Measurements from ENCODE around the gene BMP15. TPM values are rescaled to one million over a fixed set of nuclear protein-coding genes. Genes with fewer than 3 reads are reported as not detected.

Gene BMP15
- not detected for total RNA-seq

DNA sequence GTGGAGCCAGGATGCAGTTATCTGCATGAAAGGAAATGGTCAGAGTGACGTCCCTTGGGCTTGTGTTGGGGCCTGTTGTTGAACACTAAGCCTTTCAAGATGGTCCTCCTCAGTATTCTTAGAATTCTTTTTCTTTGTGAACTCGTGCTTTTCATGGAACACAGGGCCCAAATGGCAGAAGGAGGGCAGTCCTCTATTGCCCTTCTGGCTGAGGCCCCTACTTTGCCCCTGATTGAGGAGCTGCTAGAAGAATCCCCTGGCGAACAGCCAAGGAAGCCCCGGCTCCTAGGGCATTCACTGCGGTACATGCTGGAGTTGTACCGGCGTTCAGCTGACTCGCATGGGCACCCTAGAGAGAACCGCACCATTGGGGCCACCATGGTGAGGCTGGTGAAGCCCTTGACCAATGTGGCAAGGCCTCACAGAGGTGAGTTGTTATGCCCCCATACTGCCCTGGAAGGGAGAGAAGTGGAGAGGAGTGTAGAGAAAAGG is at the start of gene BMP15:
BMP15 (plus strand) TSS at position 51 of the 492 bp plus-strand sequence; CDS start at position 100, 49 bp downstream.
- no peaks in the 10 kb centered on the region for H3K9me3 Mint-ChIP-seq
- no peak within 1 kb of the TSS for H3K4me3 Mint-ChIP-seq
- no peaks in the 10 kb centered on the region for H3K36me3 Mint-ChIP-seq (ENCODE audit: low read depth)
- ChIA-PET CTCF (no interaction called here), POLR2A (no interaction called here)
- no peaks in the 10 kb centered on the region for H3K27me3 Mint-ChIP-seq
- no peak for DNase-seq
- H3K27ac Mint-ChIP-seq: no peak within 1 kb of the TSS
- peaks cover 16% of the 10 kb centered on the region for H3K4me1 Mint-ChIP-seq

DNA sequence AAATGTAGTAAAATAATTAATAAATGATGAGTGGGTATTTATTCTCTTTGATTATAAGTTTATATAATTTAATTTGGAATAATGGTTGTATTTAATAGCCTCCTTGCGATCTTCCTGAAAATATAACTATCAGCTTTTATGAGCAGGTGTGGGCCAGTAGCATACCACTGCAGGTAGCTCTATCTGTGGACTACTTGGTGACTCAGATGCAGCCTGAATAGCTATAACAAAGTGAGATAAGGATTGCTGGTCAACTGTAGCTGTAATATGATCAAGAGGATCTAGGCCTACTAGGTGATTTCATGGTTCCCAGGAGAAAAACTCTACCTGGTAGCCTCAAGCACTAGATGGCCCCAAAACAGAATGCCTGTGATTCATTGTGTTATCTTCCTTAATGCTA is 47.1 kb upstream of the BMP15 start:
- CTCF ChIA-PET: no interaction called here
- POLR2A ChIA-PET: no interaction called here
- Mint-ChIP-seq H3K9me3 (no peaks in the 10 kb centered on the region), H3K4me1 (no peaks in the 10 kb centered on the region), H3K4me3 (no peak overlapping the region), H3K36me3 (ENCODE audit: low read depth) (no peaks in the 10 kb centered on the region), H3K27me3 (no peaks in the 10 kb centered on the region), H3K27ac (no peak overlapping the region)
- DNase-seq: no peak

DNA sequence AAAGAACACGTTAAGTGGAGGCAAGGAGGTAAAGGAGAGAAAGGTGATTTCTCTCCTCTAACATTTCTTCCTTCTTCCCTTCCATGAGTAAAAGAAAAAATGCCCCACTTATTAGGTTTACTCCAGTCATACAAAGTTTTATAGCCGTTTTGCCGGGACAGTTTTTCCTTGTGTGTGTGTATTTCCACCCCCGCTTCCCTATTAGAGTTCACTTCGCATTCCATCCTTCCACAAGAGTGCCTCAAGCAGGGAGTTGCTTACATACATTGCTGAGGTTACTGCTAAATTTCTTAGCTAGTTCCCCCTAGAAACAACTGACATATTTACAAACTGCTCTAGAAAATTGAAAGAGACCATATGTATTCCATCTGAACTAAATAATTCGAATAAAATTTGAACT is 45.2 kb upstream of the BMP15 start:
- ChIA-PET CTCF (no interaction called here), POLR2A (no interaction called here)
- Mint-ChIP-seq H3K4me1 (no peaks in the 10 kb centered on the region), H3K36me3 (ENCODE audit: low read depth) (no peaks in the 10 kb centered on the region), H3K27ac (no peak overlapping the region), H3K9me3 (no peaks in the 10 kb centered on the region), H3K27me3 (no peaks in the 10 kb centered on the region), H3K4me3 (no peak overlapping the region)
- DNase-seq: no peak

DNA sequence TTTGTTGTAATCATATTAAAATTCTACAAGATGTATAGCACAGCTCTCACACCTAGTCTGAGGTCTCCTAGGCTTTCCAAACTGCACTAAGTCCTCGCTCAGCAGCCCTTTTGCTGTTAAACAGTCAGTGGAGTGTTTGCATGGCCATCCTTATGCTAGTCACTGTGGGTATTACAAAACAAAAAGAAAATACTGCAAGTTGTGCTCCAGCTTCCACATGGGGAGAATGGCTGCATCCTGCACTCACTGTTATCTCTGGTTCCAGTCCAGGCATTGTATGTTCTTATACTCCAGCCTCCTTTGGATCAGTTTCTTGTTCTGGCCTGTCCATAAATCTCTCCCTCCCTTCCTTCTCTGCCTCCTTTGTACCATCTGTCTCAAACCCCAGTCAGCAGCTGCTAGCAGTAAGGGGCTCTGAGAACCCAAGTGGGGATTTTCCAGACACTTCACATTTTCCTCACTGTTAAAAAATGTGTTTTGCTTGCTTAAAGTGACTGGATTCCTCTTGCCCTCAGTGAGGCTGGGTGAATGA is 38.5 kb upstream of the BMP15 start:
- no peak overlapping the region for H3K27ac Mint-ChIP-seq
- no peak for DNase-seq
- no peaks in the 10 kb centered on the region for H3K4me1 Mint-ChIP-seq
- CTCF ChIA-PET: no interaction called here
- POLR2A ChIA-PET: no interaction called here
- H3K27me3 Mint-ChIP-seq: no peaks in the 10 kb centered on the region
- H3K36me3 Mint-ChIP-seq (ENCODE audit: low read depth): no peaks in the 10 kb centered on the region
- no peaks in the 10 kb centered on the region for H3K9me3 Mint-ChIP-seq
- no peak overlapping the region for H3K4me3 Mint-ChIP-seq

DNA sequence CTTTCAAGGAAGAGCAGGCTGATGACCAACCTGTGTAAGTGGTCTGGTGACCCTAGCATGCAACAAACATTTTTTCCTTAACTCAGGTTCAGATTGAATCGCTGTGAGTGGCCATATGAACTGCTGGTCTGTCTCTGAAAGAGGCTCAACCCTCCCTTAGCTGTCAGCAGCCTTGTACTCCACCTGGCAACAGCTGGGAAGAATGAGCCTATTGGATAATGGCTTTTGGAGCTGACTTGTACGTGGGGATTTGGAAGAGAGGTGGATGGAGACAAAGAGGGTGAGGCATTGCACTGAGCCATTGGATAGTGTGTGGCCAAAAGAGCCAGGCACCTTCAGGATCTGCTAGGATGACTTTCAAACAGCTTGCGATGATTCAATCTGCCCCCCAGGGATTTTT is 35.7 kb upstream of the BMP15 start:
- DNase-seq: no peak
- Mint-ChIP-seq H3K4me1 (no peaks in the 10 kb centered on the region), H3K36me3 (ENCODE audit: low read depth) (no peaks in the 10 kb centered on the region), H3K4me3 (no peak overlapping the region), H3K9me3 (no peaks in the 10 kb centered on the region), H3K27me3 (no peaks in the 10 kb centered on the region), H3K27ac (no peak overlapping the region)
- ChIA-PET POLR2A (no interaction called here), CTCF (no interaction called here)

DNA sequence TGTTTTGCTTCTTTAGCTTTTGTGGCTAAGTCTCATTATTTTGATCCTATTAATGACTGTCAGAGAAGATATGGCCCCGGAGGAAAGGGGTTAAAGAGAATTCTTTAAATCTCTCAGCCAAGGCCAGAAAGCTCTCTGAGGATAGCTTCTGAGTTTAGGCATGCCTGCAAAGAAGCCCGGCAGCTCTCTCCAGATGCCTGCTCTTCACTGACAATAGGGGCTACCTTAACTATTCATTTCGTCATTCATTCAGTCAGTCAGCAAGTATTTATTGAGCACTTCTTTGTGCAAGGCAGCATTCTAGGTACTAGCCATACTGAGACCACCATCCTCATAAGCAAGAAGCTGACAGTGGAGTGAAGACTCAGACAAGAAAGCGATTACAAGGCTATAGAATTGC is 34.0 kb upstream of the BMP15 start:
- POLR2A ChIA-PET: no interaction called here
- H3K36me3 Mint-ChIP-seq (ENCODE audit: low read depth): no peaks in the 10 kb centered on the region
- peaks cover 2% of the 10 kb centered on the region for H3K4me1 Mint-ChIP-seq
- no peaks in the 10 kb centered on the region for H3K27me3 Mint-ChIP-seq
- H3K4me3 Mint-ChIP-seq: no peak overlapping the region
- H3K9me3 Mint-ChIP-seq: no peaks in the 10 kb centered on the region
- no peak overlapping the region for H3K27ac Mint-ChIP-seq
- CTCF ChIA-PET: no interaction called here
- no peak for DNase-seq

DNA sequence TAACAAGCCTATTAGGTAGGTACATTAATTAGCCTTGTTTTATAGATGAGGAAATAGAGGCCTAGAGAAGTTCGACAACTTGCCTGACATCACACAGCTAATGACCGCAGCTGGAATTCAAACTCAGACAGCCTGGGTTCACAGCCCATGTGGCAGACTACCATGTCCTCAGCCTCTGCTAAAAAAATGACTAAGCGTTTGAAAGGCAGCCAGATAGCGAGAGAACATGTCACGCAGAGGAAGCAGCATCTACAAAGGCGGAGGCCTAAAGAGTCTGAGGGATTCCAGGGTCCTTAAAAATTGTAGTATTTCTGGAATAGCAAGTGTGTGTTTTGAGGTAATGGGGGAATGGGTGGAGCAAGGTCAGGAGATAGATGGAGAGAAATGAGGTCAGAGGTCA is 33.2 kb upstream of the BMP15 start:
- H3K36me3 Mint-ChIP-seq (ENCODE audit: low read depth): no peaks in the 10 kb centered on the region

DNA sequence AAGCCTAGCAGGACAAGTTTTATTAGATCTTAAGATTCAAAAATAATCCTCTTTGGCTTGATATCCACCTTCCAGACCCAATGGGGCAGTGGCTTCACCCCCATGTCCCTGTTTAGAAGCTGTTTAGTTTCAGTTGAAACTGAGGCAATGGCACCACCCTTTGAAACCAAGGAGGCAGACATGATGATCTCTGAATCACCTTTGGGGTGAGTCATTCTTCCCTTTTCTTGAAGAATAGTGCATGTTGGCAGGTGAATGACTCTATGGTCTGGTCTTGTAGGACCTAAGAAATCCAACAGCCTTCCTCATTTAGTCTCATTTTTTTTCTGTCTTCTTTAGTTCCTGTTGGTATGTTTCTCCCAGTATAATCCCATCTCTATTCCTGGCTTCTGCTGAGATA is 29.5 kb upstream of the BMP15 start:
- Mint-ChIP-seq H3K36me3 (ENCODE audit: low read depth) (no peaks in the 10 kb centered on the region), H3K27ac (no peak overlapping the region), H3K27me3 (peaks cover 1% of the 10 kb centered on the region), H3K9me3 (no peaks in the 10 kb centered on the region), H3K4me1 (peaks cover 2% of the 10 kb centered on the region), H3K4me3 (no peak overlapping the region)
- ChIA-PET POLR2A (no interaction called here), CTCF (no interaction called here)
- no peak for DNase-seq

More for the DNA sequence above, 33.2 kb upstream of the BMP15 start:
- Mint-ChIP-seq H3K27ac (no peak overlapping the region), H3K9me3 (no peaks in the 10 kb centered on the region), H3K4me3 (no peak overlapping the region), H3K27me3 (no peaks in the 10 kb centered on the region), H3K4me1 (peaks cover 2% of the 10 kb centered on the region)
- CTCF ChIA-PET: no interaction called here
- no peak for DNase-seq
- POLR2A ChIA-PET: no interaction called here

DNA sequence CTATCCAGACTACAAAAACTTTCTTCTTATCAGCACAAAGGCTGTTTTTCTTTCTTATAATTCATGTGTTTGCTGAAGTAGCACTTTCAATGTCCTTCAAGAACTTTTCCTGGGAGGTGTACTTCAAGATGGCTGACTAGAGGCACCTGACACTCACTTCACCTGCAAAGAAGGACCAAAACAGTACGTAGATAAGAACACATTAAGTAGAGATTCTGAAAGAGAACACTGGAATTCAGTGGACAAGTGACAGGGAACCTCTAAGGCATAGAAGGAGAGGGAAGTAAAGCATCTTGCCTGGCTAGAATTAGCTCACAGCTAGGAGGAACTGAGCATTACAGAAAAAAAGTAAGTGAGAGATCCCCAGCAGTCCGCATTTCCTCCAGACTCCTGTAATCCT is 21.7 kb upstream of the BMP15 start:
- no peaks in the 10 kb centered on the region for H3K9me3 Mint-ChIP-seq
- no peaks in the 10 kb centered on the region for H3K4me1 Mint-ChIP-seq
- POLR2A ChIA-PET: no interaction called here
- CTCF ChIA-PET: no interaction called here
- H3K27me3 Mint-ChIP-seq: no peaks in the 10 kb centered on the region
- no peak for DNase-seq
- H3K27ac Mint-ChIP-seq: no peak overlapping the region
- no peaks in the 10 kb centered on the region for H3K36me3 Mint-ChIP-seq (ENCODE audit: low read depth)
- H3K4me3 Mint-ChIP-seq: no peak overlapping the region

DNA sequence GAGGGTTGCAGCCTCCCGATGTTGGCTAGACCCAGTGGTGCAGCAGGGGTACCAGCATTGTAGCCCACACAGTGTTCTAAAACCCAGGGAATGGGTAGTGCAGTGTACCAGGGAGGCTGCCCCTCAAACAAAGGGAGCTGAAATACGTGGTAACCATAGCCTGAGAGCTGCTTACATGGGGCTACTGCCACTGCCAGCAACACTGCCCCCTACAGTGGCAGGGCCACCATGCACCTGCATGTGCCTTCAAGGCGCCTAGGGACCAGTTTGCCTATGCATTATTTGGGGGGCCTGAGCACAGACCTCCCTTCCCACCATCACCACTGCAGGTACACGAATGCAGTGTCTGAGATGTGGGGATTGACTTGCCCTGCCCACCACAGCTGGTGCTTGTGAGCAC is 21.0 kb upstream of the BMP15 start:
- Mint-ChIP-seq H3K27ac (no peak overlapping the region), H3K27me3 (peaks cover under 1% of the 10 kb centered on the region), H3K9me3 (no peaks in the 10 kb centered on the region), H3K4me3 (no peak overlapping the region), H3K36me3 (ENCODE audit: low read depth) (no peaks in the 10 kb centered on the region), H3K4me1 (no peaks in the 10 kb centered on the region)
- DNase-seq: no peak
- CTCF ChIA-PET: no interaction called here
- POLR2A ChIA-PET: no interaction called here

DNA sequence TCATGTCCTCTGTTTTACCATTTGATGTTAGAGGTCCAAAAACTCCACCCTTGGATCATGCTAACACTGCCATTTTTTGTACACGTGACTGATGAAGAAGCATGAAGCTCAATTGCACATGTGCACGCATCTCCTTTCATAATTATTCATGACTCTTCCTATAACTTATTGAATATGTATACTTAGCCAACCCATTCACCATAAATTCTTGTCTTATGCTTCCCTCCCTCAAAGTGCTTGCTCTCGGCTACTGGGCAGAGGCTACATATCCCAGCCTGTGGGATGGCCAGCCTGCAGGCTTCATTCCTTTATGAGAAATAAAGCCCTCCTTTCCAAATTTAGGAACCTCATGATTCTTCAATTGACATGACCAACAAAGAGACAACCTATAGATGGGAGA is 17.5 kb upstream of the BMP15 start:
- H3K27me3 Mint-ChIP-seq: peaks cover 2% of the 10 kb centered on the region
- ChIA-PET CTCF (no interaction called here), POLR2A (no interaction called here)
- DNase-seq: no peak
- H3K36me3 Mint-ChIP-seq (ENCODE audit: low read depth): no peaks in the 10 kb centered on the region
- H3K27ac Mint-ChIP-seq: no peak overlapping the region
- H3K4me1 Mint-ChIP-seq: no peaks in the 10 kb centered on the region
- no peaks in the 10 kb centered on the region for H3K9me3 Mint-ChIP-seq
- H3K4me3 Mint-ChIP-seq: no peak overlapping the region

DNA sequence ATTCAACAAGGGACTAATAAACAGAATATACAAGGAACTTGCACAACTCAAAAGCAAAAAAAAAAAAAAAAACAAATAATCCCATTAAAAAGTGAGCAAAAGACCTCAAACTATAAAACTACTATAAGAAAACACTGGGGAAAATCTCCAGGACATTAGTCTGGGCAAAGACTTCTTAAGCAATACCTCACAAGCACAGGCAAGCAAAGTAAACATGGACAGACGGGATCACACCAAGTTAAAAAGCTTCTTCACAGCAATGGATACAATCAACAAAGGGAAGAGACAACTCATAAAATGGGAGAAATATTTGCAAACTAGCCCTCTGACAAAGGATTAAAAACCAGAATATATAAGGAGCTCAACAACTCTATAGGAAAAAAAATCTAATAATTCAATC is 17.1 kb upstream of the BMP15 start:
- no peak overlapping the region for H3K4me3 Mint-ChIP-seq
- H3K27ac Mint-ChIP-seq: no peak overlapping the region
- DNase-seq: no peak
- H3K36me3 Mint-ChIP-seq (ENCODE audit: low read depth): no peaks in the 10 kb centered on the region
- no peaks in the 10 kb centered on the region for H3K4me1 Mint-ChIP-seq
- peaks cover 3% of the 10 kb centered on the region for H3K27me3 Mint-ChIP-seq
- ChIA-PET CTCF (no interaction called here), POLR2A (no interaction called here)
- no peaks in the 10 kb centered on the region for H3K9me3 Mint-ChIP-seq

DNA sequence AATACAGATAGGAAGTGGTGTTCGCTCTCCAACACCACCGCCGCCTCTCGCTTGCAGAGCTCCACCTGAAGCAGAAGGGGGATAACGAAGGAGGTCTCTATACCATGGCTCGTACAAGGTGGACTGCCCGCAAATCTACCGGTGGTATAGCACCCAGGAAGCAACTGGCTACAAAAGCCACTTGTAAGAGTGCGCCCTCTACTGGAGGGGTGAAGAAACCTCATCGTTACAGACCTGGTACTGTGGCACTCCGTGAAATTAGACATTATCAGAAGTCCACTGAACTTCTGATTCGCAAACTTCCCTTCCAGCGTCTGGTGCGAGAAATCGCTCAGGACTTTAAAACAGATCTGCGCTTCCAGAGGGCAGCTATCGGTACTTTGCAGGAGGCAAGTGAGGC is 5.2 kb upstream of the BMP15 start:
- DNase-seq: no peak
- Mint-ChIP-seq H3K27ac (no peak overlapping the region), H3K36me3 (ENCODE audit: low read depth) (no peaks in the 10 kb centered on the region), H3K9me3 (no peaks in the 10 kb centered on the region), H3K4me1 (no peaks in the 10 kb centered on the region), H3K27me3 (no peaks in the 10 kb centered on the region), H3K4me3 (no peak overlapping the region)
- CTCF ChIA-PET: no interaction called here
- POLR2A ChIA-PET: no interaction called here

DNA sequence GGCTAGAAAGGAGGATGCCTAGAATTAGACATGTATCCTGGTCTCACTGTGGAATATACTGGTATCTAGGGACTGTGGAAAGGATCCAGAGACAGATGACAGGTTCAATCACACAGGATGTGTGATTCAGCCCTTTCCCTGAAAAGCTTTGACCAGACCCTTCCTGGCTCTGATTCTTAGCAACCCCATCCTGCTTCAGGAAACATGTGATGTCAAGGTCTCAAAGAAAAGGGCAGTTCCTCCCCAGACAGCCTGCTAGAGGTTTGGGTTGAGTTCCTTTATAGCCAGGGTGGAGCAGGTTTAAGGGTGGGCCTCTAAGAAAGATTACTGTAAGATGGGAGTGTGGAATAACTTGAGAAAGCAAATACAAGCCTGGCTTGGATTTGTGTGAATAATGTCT is 3.0 kb downstream of the BMP15 start:
- Mint-ChIP-seq H3K4me1 (peaks cover 16% of the 10 kb centered on the region), H3K36me3 (ENCODE audit: low read depth) (no peaks in the 10 kb centered on the region), H3K27me3 (peaks cover 2% of the 10 kb centered on the region), H3K9me3 (no peaks in the 10 kb centered on the region), H3K4me3 (no peak overlapping the region), H3K27ac (no peak overlapping the region)
- DNase-seq: no peak
- POLR2A ChIA-PET: no interaction called here
- CTCF ChIA-PET: no interaction called here

DNA sequence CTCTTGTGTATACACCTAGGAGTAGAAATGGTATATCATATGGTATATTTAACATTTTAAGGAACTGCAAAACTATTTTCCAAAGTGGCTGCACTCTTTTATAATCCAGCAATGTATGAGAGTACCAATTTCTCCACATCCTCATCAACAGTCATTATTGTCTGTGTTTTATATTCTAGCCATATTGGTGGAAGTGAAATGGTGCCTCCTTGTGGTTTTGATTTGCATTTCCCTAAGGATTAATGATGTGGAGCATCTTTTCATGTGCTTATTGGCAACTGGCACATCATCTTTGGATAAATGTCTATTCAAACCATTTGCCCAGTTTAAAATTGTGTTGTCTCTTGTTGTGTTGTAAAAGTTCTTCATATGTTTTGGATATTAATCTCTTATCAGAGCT is 9.6 kb downstream of the BMP15 start:
- Mint-ChIP-seq H3K27me3 (peaks cover 2% of the 10 kb centered on the region), H3K27ac (no peak overlapping the region), H3K4me3 (no peak overlapping the region), H3K4me1 (no peaks in the 10 kb centered on the region), H3K36me3 (ENCODE audit: low read depth) (no peaks in the 10 kb centered on the region), H3K9me3 (no peaks in the 10 kb centered on the region)
- ChIA-PET POLR2A (no interaction called here), CTCF (no interaction called here)
- DNase-seq: no peak

Data from activated CD4-positive, alpha-beta memory T cell treated with anti-CD3 and anti-CD28 coated beads, Interleukin-2, amount 10 ng/mL, durations not matched to agents 7 days and 5 days (primary cell).